ENCODE measurements around the gene GATD1. TPM values are rescaled to one million over a fixed set of nuclear protein-coding genes. Genes with fewer than 3 reads are reported as not detected.

Gene GATD1
- total and polyA plus RNA-seq, 2 donors (not counting 1 experiment from before 2014, with no cell fraction given) = 62.4 to 70.0 TPM

- TF ChIP-seq EZH2 (IDR thresholded peaks at IDR 0.05; ENCODE audit: borderline replicate concordance, insufficient read depth, low read depth, low read length, poor library complexity, severe bottlenecking) = no peak
- no peak for TF ChIP-seq CTCF (IDR thresholded peaks at IDR 0.05)
- intact Hi-C loops (cut with micrococcal nuclease) = no loop called here
- ATAC-seq (ENCODE audit: low read depth) = no peak
- Mint-ChIP-seq H3K27me3 (no peaks in the 10 kb centered on the region), H3K4me1 (peaks cover under 1% of the 10 kb centered on the region), H3K4me3 (no peak overlapping the region), H3K9me3 (ENCODE audit: insufficient read depth) (no peaks in the 10 kb centered on the region), H3K27ac (no peak overlapping the region)
- H3K36me3 ChIP-seq (replicated peaks in 1 of 2; ENCODE audit: control extremely low read depth in 1 of 2, control insufficient read depth in 1 of 2, extremely low read depth in 1 of 2, insufficient read depth in 2 of 2, low read length in 1 of 2) = peaks cover 4 to 76% of the 10 kb centered on the region in 2 experiments
- H3K27me3 ChIP-seq (replicated peaks in 1 of 4; ENCODE audit: control extremely low read depth in 1 of 4, control insufficient read depth in 3 of 4, insufficient read depth in 4 of 4, low read length in 3 of 4) = no peaks in the 10 kb centered on the region
- no peak overlapping the region for H3K27ac ChIP-seq (ENCODE audit: low read length in 2 of 2)
- H4K20me1 ChIP-seq (ENCODE audit: control insufficient read depth, insufficient read depth, low read length, poor library complexity, severe bottlenecking) = peaks cover 37% of the 10 kb centered on the region
- DNase-seq = no peak
- no peak overlapping the region for H2AFZ ChIP-seq (ENCODE audit: insufficient read depth, low read depth, low read length, poor library complexity, severe bottlenecking)
- H3K79me2 ChIP-seq (ENCODE audit: control insufficient read depth, insufficient read depth, low read length) = peaks cover 26% of the 10 kb centered on the region
- no peaks in the 10 kb centered on the region for H3K9me3 ChIP-seq (ENCODE audit: control extremely low read depth in 1 of 3, control insufficient read depth in 2 of 3, insufficient read depth in 1 of 3, low read length in 2 of 3)
- CTCF ChIA-PET = interaction anchor here (0.6 to 0.9 kb wide), 2 partner anchors 99 to 115 kb away, joined by 3 read pairs; no protein-coding TSS in a partner anchor
- no peak overlapping the region for H3K4me3 ChIP-seq (ENCODE audit: control extremely low read depth in 1 of 5, extremely low read depth in 1 of 5, insufficient read depth in 1 of 5, low read depth in 2 of 5, low read length in 4 of 5)
- H3K9ac ChIP-seq (ENCODE audit: low read length) = no peak overlapping the region
- H3K4me1 ChIP-seq (ENCODE audit: control insufficient read depth in 2 of 2, insufficient read depth in 2 of 2, low read length in 2 of 2) = no peaks in the 10 kb centered on the region
- POLR2A ChIA-PET = no interaction called here
- H3K4me2 ChIP-seq (replicated peaks; ENCODE audit: low read depth, low read length, poor library complexity, severe bottlenecking) = no peak overlapping the region
Measured at GRCh38 chr11:760236-760635, 17.1 kb downstream of the GATD1 start.

- Histone ChIP-seq H3K27ac (ENCODE audit: low read length in 2 of 2) (no peak overlapping the region), H2AFZ (ENCODE audit: insufficient read depth, low read depth, low read length, poor library complexity, severe bottlenecking) (no peak overlapping the region), H3K79me2 (ENCODE audit: control insufficient read depth, insufficient read depth, low read length) (peaks cover 66% of the 10 kb centered on the region), H4K20me1 (ENCODE audit: control insufficient read depth, insufficient read depth, low read length, poor library complexity, severe bottlenecking) (peaks cover 46% of the 10 kb centered on the region), H3K9me3 (ENCODE audit: control extremely low read depth in 1 of 3, control insufficient read depth in 2 of 3, insufficient read depth in 1 of 3, low read length in 2 of 3) (no peaks in the 10 kb centered on the region), H3K4me2 (replicated peaks; ENCODE audit: low read depth, low read length, poor library complexity, severe bottlenecking) (no peak overlapping the region), H3K36me3 (replicated peaks in 1 of 2; ENCODE audit: control extremely low read depth in 1 of 2, control insufficient read depth in 1 of 2, extremely low read depth in 1 of 2, insufficient read depth in 2 of 2, low read length in 1 of 2) (no peaks in the 10 kb centered on the region), H3K9ac (ENCODE audit: low read length) (no peak overlapping the region), H3K4me1 (ENCODE audit: control insufficient read depth in 2 of 2, insufficient read depth in 2 of 2, low read length in 2 of 2) (peaks cover 17 to 27% of the 10 kb centered on the region in 2 donors), H3K27me3 (replicated peaks in 1 of 4; ENCODE audit: control extremely low read depth in 1 of 4, control insufficient read depth in 3 of 4, insufficient read depth in 4 of 4, low read length in 3 of 4) (no peaks in the 10 kb centered on the region), H3K4me3 (ENCODE audit: control extremely low read depth in 1 of 5, extremely low read depth in 1 of 5, insufficient read depth in 1 of 5, low read depth in 2 of 5, low read length in 4 of 5) (peak overlapping the region in 1 of 5 experiments; percentile 67)
- Mint-ChIP-seq H3K9me3 (ENCODE audit: insufficient read depth) (no peaks in the 10 kb centered on the region), H3K4me3 (peak overlapping the region; percentile 49), H3K4me1 (peaks cover 16% of the 10 kb centered on the region), H3K27me3 (no peaks in the 10 kb centered on the region), H3K27ac (peak overlapping the region; percentile 20)
- no peak for ATAC-seq (ENCODE audit: low read depth)
- intact Hi-C loops (cut with micrococcal nuclease) = loop anchor here (5.0 kb wide), 1 partner anchor 187 kb away; the partner anchor contains the start of genes LMNTD2 and RASSF7
- TF ChIP-seq EZH2 (IDR thresholded peaks at IDR 0.05; ENCODE audit: borderline replicate concordance, insufficient read depth, low read depth, low read length, poor library complexity, severe bottlenecking) (no peak), CTCF (IDR thresholded peaks at IDR 0.05) (no peak)
- DNase-seq = no peak
- ChIA-PET CTCF (interaction anchor here (0.7 to 2.5 kb wide), 3 partner anchors 14 to 44 kb away, joined by 3 to 9 read pairs (median 9); no protein-coding TSS in a partner anchor), POLR2A (interaction anchor here (0.6 kb wide), 1 partner anchor 28 kb away, joined by 9 read pairs; no protein-coding TSS in a partner anchor)
- WGBS (ENCODE audit: insufficient coverage) = 38% methylated on average over 2 of the region's 2 CpGs
Measured at GRCh38 chr11:749731-750130, 27.6 kb downstream of the GATD1 start.
